Cerebellar cortex (tissue), 1 donor: Measurements from ENCODE around the gene SEC24A.
"Not testable (repeated sequence)": the region's sequence is repeated elsewhere in the genome, so short reads cannot be mapped to it uniquely, and the experiment has no call there.

Experiments
- DNase-seq: peaks from one replicate; pipeline ENCODE4 v3.0.0-alpha.2; 2015; ENCODE audit warnings: low spot score

SEC24A gene

DNA sequence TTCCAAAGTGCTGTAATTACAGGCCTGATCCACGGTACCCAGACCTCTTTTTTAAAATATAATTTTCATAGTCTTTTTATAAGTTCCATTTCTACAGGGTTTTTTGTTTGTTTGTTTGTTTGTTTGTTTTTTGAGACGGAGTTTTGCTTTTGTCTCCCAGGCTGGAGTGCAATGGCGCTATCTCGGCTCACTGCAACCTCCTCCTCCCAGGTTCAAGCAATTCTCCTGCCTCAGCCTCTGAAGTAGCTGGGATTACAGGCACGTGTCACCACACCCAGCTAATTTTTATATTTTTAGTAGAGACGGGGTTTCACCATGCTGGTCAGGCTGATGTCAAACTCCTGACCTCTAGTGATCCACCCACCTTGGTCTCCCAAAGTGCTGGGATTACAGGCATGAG is 2.1 kb downstream of the SEC24A start:
- not testable (repeated sequence) for DNase-seq

DNA sequence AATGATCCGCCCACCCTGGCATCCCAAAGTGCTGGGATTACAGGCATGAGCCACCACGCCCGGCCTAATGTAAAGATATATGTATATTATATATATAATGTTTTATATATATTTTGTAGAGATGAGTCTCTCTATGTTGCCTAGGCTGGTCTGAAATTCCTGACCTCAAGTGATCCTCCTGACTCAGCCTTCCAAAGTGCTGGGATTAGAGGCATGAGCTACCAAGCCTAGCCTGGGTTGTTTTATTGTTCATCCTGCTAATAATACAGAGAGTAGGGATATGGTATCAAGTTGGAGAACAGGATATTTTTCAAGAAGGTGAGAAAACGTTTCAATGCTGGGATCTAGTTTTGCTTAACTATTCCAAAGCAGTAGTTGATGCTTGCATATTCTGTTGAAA is 2.9 kb downstream of the SEC24A start:
- no peak for DNase-seq

DNA sequence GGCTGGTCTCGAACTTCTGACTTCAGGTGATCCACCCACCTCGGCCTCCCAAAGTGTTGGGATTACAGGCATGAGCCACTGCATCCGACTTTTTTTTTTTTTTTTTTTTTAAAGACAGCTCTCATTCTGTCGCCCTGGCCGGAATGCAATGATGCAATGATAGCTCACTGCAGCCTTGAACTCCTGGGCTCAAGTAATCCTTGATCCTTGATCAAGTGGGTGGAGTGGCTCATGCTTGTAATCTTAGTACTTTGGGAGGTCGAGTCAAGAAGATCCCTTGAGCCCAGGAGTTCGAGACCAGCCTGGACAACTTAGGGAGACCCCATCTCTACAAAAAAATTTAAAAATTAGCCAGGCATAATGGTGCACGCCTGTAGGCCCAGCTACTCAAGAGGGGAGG is 8.1 kb downstream of the SEC24A start:
- DNase-seq = no peak

DNA sequence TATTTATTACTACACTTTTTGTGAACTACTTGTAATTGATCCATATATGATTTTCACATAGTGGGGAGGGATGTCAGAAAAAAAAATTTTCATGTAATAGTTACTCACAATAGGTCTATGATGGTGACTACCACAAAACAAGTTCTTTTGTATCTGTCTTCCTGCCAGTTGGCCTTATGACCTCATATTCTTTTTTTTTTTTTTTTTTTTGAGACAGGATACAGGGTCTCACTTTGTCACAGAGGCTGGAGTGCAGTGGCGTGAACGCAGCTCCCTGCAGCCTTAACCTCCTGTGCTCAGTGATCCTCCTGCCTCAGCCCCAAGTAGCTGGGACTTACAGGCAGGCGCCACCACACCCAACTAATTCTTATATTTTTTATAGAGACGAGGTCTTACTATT is 10.9 kb downstream of the SEC24A start:
- DNase-seq = no peak

DNA sequence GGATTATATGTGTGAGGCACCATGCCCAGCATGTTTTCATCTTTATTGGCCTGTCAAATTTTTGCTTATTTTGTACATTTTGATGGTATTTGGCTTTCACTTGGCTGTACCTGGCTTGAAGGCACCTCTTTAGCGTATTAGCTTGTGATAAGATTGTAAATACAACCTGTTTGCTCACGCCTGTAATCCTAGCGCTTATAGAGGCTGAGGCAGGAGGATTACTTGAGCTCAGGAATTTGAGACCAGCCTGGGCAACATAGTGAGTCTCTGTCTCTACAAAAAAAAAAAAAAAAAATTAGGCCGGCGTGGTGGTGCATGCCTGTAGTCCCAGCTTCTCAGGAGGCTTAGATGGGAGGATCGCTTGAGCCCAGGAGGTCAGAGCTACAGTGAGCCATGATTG is 11.3 kb downstream of the SEC24A start:
- no peak for DNase-seq

DNA sequence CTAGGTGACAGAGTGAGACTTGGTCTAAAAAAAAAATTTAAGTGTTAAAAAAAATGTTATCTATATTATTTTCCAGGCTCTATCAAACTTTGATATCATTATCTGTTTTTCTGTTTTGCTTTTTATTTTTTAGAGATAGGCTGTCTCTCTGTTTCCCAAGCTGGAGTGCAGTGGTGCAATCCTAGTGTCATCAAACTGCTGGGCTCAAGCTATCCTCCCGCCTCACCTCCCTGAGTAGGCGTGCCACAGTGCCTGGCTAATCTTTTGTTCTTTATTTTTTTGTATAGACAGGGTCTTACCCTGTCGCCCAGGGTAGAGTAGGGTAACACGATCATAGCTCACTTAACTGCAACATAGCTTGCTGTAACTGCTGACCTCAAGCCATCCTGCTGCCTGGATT is 14.4 kb downstream of the SEC24A start:
- DNase-seq = no peak

DNA sequence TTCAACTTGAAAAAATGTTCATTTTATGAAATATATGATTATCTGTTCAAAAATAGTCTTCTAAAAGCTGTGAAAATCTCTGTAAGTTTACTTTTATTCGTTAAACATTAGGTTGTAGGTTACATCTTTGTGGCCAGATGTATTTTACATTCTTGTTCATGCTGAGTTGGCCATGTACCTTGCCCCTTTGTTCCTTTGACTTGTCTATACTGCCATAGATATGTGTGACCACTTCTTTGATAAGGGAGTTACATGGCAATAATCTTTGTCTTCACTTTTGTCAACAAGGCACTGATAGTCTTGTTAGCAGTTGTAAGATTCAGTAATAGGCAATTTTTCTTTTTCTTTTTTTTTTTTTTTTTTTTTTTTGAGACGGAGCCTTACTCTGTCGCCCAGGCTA is 15.9 kb downstream of the SEC24A start:
- no peak for DNase-seq

DNA sequence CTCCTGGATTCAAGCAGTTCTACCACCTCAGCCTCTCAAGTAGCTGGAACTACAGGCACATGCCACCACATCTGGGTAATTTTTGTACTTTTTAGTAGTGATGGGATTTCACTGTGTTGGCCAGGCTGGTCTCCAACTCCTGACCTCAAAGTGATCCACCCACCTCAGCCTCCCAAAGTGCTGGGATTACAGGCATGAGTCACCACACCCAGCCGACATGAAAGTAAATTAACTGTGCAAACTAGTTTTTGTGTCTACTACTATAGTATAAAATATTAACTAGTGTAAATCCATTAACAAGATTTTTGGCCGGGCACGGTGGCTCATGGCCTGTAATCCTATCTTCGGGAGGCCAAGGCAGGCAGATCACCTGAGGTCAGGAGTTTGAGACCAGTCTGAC is 25.0 kb downstream of the SEC24A start:
- DNase-seq = not testable (repeated sequence)

DNA sequence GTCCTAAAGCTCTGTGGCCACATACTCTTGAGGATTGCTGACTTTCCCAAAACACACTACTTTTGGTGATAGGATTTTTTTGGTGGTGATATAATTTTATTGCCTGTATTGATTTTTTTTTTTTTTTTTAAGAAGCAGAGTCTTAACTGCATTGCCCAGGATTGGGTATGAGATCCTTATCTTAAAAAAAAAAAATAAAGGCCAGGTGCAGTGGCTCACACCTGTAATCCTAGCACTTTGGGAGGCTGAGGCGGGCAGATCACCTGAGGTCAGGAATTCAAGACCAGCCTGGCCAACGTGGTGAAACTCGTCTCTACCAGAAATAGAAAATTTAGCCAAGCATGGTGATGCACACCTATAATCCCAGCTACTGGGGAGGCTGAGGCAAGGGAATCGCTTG is 28.8 kb downstream of the SEC24A start:
- DNase-seq = not testable (repeated sequence)

DNA sequence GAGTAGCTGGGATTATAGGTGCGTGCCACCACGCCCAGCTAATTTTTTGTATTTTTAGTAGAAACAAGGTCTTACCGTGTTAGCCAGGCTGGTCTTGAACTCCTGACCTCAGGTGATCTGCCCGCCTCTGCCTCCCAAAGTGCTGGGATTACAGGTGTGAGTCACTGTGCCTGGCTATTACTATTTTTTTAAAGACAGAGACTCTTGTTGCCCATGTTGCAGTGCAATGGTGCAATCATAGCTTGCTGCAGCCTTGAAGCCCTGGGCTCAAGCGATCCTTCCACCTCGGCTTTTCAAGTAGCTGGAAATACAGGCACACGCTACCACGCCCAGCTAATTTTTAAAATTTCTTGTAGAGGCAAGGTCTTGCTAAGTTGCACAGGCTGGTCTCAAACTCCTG is 41.6 kb downstream of the SEC24A start:
- DNase-seq = not testable (repeated sequence)

DNA sequence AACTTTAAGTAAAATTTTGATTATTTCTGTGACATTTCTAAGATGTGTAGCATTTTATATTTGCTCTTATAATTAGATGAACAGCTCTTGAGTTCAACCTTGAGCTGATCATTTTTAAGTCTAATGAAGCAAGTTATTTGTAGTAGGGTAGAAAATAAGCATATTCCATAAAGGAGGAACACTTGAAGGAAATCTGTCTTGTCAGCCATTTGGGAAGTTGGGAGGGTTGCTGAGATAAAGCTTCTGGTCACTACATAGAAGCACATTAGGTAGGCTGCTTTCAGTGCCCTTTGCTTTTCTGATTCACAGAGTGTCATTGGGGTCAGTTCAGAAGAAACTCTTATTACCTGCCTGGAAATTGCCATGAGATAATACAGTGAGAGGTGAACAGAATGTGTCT is 44.1 kb downstream of the SEC24A start:
- no peak for DNase-seq

DNA sequence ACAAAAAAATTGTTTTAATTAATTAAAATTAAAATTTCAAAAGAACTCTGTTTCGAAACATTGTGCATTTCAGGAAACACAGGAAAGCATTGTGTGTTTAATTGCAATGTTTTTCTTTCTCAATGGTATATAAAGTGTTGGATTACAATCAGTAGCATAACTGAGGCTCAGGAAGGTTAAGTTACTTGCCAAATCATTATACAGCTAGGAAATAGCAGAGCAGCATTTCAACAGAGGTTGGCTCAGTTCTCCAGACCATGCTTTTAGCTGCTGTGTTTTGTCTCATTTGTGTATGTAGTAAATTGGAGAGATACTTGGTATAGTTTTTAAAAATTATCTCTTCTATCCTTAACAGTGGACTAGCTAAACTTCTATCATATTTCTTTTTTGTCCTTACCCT is 59.7 kb downstream of the SEC24A start:
- no peak for DNase-seq

DNA sequence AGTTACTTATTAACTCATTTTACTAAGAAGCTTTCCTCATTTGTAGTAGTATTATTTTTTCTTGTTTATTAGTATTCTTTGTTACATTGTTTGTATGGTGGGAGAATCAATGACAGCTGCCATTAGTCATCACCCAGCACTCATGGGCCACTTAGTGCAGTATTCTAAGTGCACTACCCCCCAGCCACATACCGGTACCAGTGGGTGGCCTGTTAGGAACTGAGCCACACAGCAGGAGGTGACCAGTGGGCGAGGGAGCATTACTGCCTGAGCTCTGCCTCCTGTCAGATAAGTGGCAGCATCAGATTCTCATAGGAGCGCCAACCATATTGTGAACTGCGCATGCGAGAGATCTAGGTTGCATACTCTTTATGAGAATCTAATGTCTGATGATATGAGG is 65.5 kb downstream of the SEC24A start:
- DNase-seq = no peak

DNA sequence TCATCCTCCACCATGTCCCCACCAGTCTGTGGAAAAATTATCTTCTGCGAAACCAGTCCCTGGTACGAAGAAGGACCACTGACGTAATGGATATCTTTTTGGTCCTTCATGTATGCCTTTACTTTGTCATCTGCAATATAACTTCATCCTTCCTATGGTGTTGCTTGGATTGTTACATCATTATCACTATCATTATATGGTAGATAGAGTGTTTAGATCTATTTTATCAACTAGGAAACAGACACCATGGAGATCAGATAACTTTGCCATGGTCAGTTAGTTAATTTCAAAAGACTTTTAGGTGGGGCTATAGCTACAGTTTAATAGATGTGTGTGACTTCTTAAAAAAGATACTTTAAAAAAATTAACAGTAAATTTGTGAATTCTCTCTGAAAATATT is 66.0 kb downstream of the SEC24A start:
- DNase-seq = no peak

DNA sequence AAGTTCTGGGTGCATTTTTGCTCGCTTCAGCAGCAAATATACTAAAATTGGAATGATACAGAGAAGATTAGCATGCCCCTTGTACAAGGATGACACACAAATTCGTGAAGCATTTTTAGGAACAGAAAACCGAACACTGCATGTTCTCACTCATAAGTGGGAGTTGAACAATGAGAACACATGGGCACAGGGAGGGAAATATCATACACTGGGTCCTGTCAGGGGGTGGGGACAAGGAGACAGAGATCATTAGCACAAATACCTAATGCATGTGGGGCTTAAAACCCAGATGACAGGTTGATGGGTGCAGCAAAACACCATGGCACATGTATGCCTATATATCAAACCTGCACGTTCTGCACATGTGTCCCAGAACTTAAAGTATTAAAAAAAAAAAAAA is 66.9 kb downstream of the SEC24A start:
- DNase-seq = not testable (repeated sequence)

DNA sequence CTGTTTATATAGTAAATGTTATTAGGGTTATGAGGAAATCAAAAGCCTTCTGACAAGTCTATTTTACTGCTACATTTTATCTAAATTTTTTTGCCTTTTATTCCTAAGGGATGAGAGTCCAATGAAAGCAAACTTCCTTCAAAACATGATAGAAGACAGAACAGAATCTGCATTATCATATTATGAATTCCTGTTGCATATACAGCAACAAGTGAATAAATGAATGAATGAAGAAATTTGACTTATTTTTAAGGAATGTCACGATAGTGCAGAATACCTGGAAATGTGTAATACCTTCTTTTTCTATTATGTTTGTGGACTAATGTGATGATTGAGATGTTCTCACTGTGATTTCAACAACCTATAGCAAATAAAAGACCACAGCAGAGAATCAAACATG is 76.3 kb downstream of the SEC24A start:
- no peak for DNase-seq

DNA sequence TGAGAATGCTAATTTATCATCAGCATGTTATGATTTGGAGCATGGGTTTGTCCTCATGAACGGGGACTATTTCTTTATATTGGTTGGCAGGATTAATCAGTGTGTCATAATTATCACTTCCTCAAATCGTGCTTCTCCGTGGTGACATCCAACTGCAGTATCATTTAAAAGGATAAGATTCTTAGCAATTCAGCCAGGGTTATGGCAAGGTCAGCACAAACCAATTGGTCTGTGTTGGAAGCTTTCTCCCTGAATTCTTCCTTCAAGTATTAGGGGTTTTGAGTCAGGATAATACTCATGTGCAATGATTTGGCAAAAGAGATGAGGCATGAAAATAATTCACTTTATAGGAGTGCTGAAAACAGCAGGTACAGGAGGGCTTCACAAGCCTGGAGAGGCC is 84.2 kb downstream of the SEC24A start:
- no peak for DNase-seq

DNA sequence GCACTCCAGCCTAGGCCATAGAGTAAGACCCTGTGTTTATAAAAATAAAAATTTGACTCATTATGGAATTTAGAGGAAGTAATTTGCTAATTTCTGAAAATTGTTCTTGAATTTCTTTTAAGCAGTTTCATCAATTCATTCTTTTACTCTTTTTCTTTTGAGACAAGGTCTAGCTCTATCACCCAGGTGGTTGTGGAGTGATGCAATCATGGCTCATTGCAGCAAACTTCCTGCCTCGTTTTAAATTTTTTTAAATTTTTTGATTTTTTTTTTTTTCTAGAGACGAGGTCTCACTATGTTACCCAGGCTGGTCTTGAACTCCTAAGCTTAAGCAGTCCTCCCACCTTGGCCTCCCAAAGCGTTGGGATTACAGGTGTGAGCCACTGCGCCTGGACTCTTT is 86.7 kb downstream of the SEC24A start:
- DNase-seq = no peak

DNA sequence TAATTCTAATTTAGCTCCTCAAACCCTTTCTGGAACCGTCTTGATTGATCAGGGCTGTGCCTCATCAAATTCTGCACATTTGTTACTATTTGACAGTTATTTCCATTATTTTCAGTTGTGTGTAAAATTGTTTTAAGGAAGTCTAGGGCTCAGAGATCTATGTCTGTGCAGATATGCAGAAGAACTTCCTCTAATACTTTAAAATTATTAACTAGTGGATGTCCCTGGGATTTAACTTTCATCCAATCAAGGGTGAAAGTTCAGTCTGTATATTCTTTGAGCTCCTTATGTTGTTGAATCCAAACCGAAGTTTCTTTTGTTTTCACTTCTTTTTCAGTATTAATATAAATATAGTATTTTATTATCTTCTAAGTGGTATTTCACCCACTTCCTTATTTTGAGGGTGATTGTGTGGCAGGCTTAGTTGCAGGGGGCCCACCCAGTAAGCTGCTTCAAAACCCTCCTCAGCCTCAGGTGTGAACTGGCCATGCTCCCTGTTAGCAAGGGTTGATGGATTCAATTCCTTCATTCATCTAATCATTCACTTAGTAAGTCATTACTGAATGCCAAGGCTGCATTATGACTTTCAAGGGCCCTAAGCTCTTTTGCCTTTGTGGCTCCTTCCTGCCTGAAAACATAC is 87.7 kb downstream of the SEC24A start:
- DNase-seq = no peak

DNA sequence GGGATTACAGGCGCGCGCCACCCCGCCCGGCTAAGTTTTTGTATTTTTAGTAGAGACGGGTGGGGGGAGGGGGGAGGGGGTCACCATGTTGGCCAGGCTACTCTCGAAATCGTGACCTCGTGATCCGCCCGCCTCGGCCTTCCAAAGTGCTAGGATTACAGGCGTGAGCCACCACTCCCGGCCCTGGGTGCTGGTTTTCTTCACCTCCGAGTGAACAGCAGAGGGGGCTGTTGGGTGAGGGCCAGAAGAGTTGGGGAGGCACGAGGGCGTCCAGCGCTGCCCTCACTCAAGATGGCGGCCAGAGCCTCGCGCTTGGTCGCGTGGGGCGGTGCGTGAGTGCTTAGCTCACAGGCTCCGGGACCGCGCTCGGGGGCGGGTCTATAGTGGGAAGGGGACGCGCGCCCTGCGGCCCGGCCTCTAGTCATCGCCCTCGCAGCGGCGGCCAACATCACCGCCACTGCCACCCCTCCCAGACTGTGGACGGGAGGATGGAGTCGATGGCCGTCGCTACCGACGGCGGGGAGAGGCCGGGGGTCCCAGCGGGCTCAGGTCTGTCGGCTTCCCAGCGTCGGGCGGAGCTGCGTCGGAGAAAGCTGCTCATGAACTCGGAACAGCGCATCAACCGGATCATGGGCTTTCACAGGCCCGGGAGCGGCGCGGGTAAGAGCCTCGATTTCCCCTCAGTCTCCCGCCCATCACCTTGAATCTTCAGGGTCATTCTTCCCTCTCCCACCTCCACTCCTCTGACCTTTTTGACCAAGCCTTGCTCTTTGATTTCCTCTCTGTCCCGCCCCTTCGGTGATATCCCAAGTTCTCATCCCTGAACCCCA is 89.8 kb downstream of the SEC24A start, which contains the start of gene CAMLG:
CAMLG (plus strand) TSS at position 416 of the 830 bp plus-strand sequence; CDS start at position 489, 73 bp downstream.
- peak; percentile 98 for DNase-seq

DNA sequence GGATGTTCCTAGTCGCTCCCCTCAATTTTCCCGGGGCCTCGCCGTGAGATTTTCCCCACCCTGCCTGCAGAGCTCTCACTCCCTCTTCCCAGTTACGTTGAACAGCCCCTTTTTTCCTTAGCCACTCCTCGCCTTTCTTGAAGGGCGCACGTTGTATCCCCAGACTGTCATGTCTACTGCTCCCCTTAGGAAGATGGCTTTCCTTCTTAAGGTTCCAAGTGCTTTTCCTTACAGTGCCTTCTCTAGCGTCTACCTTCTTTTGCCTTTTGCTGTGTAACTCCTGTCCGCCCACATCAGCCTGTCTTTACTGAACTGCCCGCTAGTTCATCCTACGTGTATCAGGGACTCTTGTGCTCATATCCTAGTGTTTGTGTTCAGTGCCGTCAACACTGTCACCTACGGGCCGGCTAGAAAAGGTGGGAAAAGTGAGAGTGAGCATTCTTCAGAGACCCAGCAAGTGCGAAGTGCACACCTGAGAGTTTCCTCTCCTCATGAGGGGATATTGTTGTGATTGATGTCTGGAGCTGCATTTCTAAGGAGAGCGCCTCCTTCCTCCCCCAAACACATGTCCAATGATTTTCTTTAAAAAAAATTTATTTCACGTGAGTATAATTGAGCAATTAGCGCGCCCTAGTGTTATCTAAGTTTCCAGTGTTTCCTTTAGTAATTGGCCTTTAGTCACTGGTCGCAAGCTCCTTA is 90.5 kb downstream of the SEC24A start:
- peak; percentile 59 for DNase-seq

DNA sequence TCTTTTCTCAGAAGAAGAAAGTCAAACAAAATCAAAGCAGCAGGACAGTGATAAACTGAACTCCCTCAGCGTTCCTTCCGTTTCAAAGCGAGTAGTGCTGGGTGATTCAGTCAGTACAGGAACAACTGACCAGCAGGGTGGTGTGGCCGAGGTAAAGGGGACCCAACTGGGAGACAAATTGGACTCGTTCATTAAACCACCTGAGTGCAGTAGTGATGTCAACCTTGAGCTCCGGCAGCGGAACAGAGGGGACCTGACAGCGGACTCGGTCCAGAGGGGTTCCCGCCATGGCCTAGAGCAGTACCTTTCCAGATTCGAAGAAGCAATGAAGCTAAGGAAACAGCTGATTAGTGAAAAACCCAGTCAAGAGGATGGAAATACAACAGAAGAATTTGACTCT is 92.5 kb downstream of the SEC24A start:
- DNase-seq = no peak

DNA sequence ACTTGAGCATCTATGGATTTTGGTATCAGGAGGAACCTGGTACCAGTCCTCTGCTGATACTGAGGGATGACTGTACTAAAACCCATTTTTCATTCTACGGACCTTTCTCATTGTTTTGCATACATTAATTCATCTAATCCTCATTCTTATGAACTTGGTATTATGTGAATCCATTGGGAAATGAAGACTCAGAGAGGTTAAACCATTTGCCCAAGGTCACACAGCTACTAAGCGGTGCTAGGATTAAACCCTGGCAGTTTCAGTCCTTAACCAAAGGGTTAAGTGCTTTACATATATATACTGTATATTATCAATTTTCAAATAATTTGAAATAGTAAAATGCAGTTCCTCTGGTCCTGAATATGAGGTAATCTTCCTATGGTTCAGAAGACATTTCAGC is 93.5 kb downstream of the SEC24A start:
- DNase-seq = no peak
